Transverse colon (tissue), 4 donors: Measurements from ENCODE around the gene ZNF17. TPM values are rescaled to one million over a fixed set of nuclear protein-coding genes. Genes with fewer than 3 reads are reported as not detected.

Experiments
- DNase-seq: peaks from one replicate; pipeline ENCODE4 v3.0.0-alpha.2; 2019
- H3K27ac ChIP-seq, 4 donors: fragments of 200-600 bp; sonication (generic); 2 replicates each; pipeline ENCODE4 v1.5.1; 2016 to 2018; ENCODE audit warnings: inconsistent platforms in 4 of 4
- H3K27me3 ChIP-seq: fragments of 200-600 bp; sonication (generic); 2 replicates; pipeline ENCODE4 v1.5.1; 2017; ENCODE audit warnings: inconsistent platforms
- H3K36me3 ChIP-seq, 4 donors: fragments of 200-600 bp; sonication (generic); 2 replicates each; pipeline ENCODE4 v1.5.1; 2017 to 2019; ENCODE audit warnings: inconsistent platforms in 4 of 4
- H3K4me1 ChIP-seq, 4 donors: fragments of 200-600 bp; sonication (generic); 2 replicates each; pipeline ENCODE4 v1.5.1; 2017 to 2020; ENCODE audit warnings: inconsistent platforms in 4 of 4
- H3K4me3 ChIP-seq, 4 donors: fragments of 200-600 bp; sonication (generic); 1 replicate in 1 of 4; 2 replicates in 3 of 4; pipeline versions ENCODE4 v1.5.1 to v1.6.1; 2017 to 2019; ENCODE audit warnings: inconsistent platforms in 4 of 4
- H3K9me3 ChIP-seq, 2 donors: fragments of 200-600 bp; sonication (generic); 2 replicates each; pipeline ENCODE4 v1.5.1; 2017 to 2019; ENCODE audit warnings: inconsistent platforms in 2 of 2
- EP300 ChIP-seq: sonication (generic); formaldehyde crosslinking; IDR thresholded peaks from one replicate; pipeline ENCODE4 v1.6.1; 2017; ENCODE audit warnings: antibody characterized with exemption, low read depth
- POLR2A ChIP-seq: fragments of 450-650 bp; IDR thresholded peaks from one replicate; pipeline ENCODE4 v1.6.1; 2016; ENCODE audit warnings: antibody characterized with exemption, mild to moderate bottlenecking, moderate library complexity
- POLR2AphosphoS5 ChIP-seq, 3 donors: sonication (generic); formaldehyde crosslinking; IDR thresholded peaks; one replicate each; pipeline ENCODE4 v1.6.1; 2016; ENCODE audit warnings: antibody characterized with exemption in 3 of 3
- WGBS, 2 donors: methylation state at CpG; one replicate each; pipeline ENCODE4 v1.1.5; 2018; ENCODE audit warnings: low coverage in 1 of 2; 5-methylcytosine and 5-hydroxymethylcytosine counted together
- in situ Hi-C, 4 donors: fragments of 200-750 bp; cut with MboI; loops; one replicate each; pipeline versions ENCODE4 v1.15.0 to v1.15.1; 2017; ENCODE audit warnings: low sequenced_read_pairs in 3 of 4, low pct_ligation_motif_present in 1 of 4, low pct_unique_long_range_greater_than_20kb in 1 of 4
- intact Hi-C: fragments of 100-400 bp; cut with DNase I; formaldehyde crosslinking; loops from one replicate; pipeline ENCODE4 v1.15.1; 2023; ENCODE audit warnings: low total_unique reads
- total RNA-seq, 4 donors: library from RNA; depleted of rRNA; stranded (reverse); fragments of >200 nt; gene quantifications; one replicate each; pipeline ENCODE4 v1.1.0, GENCODE V29; 2016
- TF ChIP-seq, protein P1 (sequence below), 5 experiments: fragments of 200-600 bp in 3 of 5; fragments of 450-650 bp in 2 of 5; sonication (generic) in 3 of 5; IDR thresholded peaks; 1 replicate in 2 of 5; 2 replicates in 3 of 5; pipeline ENCODE4 v1.5.1; 2016 to 2017; ENCODE audit warnings: antibody characterized with exemption in 5 of 5, inconsistent platforms in 3 of 5, mild to moderate bottlenecking in 2 of 5, moderate library complexity in 1 of 5

The ZNF17 gene
- total RNA-seq, 4 donors from 2014 or later: 10.6 to 53.1 (median 13.2) TPM

DNA sequence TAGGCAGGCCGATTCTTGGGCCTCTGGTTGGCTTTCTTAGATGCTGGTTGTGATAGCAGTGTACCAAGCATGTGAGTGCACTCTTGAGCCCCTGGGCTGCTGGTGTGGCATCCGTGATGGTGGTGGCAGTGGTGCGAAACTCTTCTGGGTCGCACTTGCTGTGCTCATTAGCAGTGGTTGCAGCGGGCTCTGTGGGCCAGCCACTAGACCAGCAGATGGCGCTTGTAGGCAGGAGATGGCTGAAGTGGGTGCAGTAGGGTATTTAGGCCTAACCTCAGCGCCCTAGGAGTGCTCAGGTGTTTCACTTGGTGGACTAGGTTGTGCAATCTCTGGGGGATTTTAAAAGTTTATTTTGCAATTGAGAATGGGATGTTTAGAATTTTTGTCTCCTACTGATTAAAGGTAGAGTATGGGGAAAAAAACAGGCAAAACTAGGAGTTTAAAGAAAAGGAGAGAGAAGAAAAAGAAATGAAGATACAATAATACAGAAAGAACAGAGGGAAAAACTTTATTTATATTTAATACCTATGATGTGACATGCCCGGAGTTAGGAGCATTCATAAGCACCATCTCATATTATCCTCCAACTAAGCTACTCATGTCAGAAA is 4.3 kb upstream of the ZNF17 start:
- H3K27ac ChIP-seq: no peak overlapping the region
- H3K36me3 ChIP-seq: peaks cover 0 to 1% (median 0%) of the 10 kb centered on the region in 4 donors
- H3K4me3 ChIP-seq: no peak overlapping the region
- no peaks in the 10 kb centered on the region for H3K9me3 ChIP-seq
- peak; percentile 54 for DNase-seq
- peaks cover 2 to 7% (median 5%) of the 10 kb centered on the region in 4 donors for H3K4me1 ChIP-seq
- TF ChIP-seq, protein P1, sequence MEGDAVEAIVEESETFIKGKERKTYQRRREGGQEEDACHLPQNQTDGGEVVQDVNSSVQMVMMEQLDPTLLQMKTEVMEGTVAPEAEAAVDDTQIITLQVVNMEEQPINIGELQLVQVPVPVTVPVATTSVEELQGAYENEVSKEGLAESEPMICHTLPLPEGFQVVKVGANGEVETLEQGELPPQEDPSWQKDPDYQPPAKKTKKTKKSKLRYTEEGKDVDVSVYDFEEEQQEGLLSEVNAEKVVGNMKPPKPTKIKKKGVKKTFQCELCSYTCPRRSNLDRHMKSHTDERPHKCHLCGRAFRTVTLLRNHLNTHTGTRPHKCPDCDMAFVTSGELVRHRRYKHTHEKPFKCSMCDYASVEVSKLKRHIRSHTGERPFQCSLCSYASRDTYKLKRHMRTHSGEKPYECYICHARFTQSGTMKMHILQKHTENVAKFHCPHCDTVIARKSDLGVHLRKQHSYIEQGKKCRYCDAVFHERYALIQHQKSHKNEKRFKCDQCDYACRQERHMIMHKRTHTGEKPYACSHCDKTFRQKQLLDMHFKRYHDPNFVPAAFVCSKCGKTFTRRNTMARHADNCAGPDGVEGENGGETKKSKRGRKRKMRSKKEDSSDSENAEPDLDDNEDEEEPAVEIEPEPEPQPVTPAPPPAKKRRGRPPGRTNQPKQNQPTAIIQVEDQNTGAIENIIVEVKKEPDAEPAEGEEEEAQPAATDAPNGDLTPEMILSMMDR (IDR thresholded peaks at IDR 0.05): peak; percentile 35 to 50 (median 44)
- TF ChIP-seq POLR2A (no peak), EP300 (no peak), POLR2AphosphoS5 (IDR thresholded peaks at IDR 0.05) (no peak)
- in situ Hi-C loops (no loop called here), intact Hi-C loops (no loop called here)
- WGBS, 2 donors: 30 to 44% methylated on average over 1 to 8 of the region's 8 CpGs
- no peaks in the 10 kb centered on the region for H3K27me3 ChIP-seq

DNA sequence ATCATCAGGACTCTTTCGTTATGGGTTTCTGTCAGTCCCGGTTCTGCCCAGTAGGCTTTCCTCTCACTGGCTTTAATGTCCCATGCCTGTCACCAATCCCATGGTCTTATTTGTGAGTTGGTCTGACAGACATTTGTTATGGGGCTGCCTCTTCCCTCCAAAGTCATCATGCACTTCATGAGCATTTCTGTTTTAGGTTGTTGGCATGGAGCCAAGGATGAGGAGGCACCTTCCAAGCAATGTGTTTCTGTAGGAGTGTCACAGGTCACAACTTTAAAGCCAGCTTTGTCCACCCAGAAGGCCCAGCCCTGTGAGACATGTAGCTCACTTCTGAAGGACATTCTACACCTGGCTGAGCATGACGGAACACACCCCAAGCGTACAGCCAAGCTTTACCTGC is 8.5 kb downstream of the ZNF17 start:
- Histone ChIP-seq H3K4me3 (no peak overlapping the region), H3K36me3 (peaks cover 9 to 67% (median 34%) of the 10 kb centered on the region in 4 donors), H3K4me1 (no peaks in the 10 kb centered on the region), H3K9me3 (peaks cover 19 to 78% of the 10 kb centered on the region in 2 donors), H3K27me3 (no peaks in the 10 kb centered on the region), H3K27ac (no peak overlapping the region)
- TF ChIP-seq POLR2AphosphoS5 (IDR thresholded peaks at IDR 0.05): no peak
- TF ChIP-seq, protein P1 (IDR thresholded peaks at IDR 0.05): no peak
- no peak for TF ChIP-seq POLR2A
- TF ChIP-seq EP300: no peak
- in situ Hi-C loops (no loop called here), intact Hi-C loops (no loop called here)
- no peak for DNase-seq
- WGBS, 2 donors: 80 to 95% methylated on average over 1 to 4 of the region's 4 CpGs

DNA sequence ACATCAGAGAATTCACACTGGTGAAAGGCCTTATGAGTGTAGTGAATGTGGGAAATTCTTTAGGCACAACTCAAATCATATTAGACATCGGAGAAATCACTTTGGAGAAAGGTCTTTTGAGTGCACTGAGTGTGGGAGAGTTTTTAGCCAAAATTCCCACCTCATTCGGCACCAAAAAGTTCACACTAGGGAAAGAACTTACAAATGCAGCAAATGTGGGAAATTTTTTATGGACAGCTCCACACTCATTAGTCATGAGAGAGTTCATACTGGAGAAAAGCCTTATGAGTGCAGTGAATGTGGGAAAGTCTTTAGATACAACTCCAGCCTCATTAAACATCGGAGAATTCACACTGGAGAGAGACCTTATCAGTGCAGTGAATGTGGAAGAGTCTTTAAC is 10.1 kb downstream of the ZNF17 start:
- no peaks in the 10 kb centered on the region for H3K27me3 ChIP-seq
- intact Hi-C loops (no loop called here), in situ Hi-C loops (no loop called here)
- peaks cover 9 to 54% (median 30%) of the 10 kb centered on the region in 4 donors for H3K36me3 ChIP-seq
- peaks cover 19 to 73% of the 10 kb centered on the region in 2 donors for H3K9me3 ChIP-seq
- TF ChIP-seq POLR2A (no peak), EP300 (no peak), POLR2AphosphoS5 (IDR thresholded peaks at IDR 0.05) (no peak)
- TF ChIP-seq, protein P1 (IDR thresholded peaks at IDR 0.05): no peak
- no peak for DNase-seq
- H3K27ac ChIP-seq: no peak overlapping the region
- 92 to 96% methylated on average over 3 of the region's 3 CpGs for WGBS, 2 donors
- H3K4me3 ChIP-seq: no peak overlapping the region
- no peaks in the 10 kb centered on the region for H3K4me1 ChIP-seq

DNA sequence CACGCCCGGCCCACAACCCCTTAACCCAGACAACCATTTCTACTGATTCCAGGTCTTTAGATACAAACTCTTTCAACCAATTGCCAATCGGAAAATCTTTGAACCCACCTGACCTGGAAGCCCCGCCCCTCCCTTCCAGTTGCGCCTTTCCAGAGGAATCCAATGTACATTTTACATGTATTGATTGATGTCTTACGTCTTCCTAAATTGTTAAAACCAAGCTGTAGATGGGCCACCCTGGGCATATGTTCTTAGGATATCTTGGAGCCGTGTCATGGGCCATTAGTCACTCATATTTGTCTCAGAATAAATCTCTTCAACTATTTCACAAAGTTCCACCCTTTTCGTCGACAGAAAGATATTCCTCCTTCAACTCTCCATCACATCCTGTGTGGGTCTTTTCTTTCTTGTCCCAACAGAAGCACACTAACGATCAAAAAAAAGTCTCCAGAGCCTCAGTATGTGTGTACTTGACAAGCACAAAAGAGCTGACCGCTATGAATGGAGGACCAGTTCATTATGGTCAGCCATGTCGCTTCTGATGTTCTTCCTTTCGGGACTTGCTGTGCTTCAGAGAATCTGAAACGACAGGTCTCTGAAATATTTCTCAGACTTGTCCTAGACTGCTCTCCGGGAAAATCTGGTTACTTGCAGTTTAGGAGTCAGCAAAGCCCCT is 23.6 kb downstream of the ZNF17 start:
- 20 to 47% methylated on average over 2 to 14 of the region's 15 CpGs for WGBS, 2 donors
- TF ChIP-seq POLR2AphosphoS5 (IDR thresholded peaks at IDR 0.05) (no peak), EP300 (no peak), POLR2A (no peak)
- TF ChIP-seq, protein P1 (IDR thresholded peaks at IDR 0.05): no peak
- no peak for DNase-seq
- in situ Hi-C loops (no loop called here), intact Hi-C loops (no loop called here)
- peaks cover 9 to 21% (median 10%) of the 10 kb centered on the region in 4 donors for H3K4me1 ChIP-seq
- H3K27me3 ChIP-seq: no peaks in the 10 kb centered on the region
- H3K27ac ChIP-seq: peak overlapping the region in 2 of 4 donors; percentile 78 to 82
- H3K36me3 ChIP-seq: peaks cover 0 to 10% (median 0%) of the 10 kb centered on the region in 4 donors
- H3K4me3 ChIP-seq: peak overlapping the region; percentile 38 to 86 (median 59)
- no peaks in the 10 kb centered on the region for H3K9me3 ChIP-seq
